SKM-1 (cell line): Measurements from ENCODE around the gene ZNF763.
"Not testable (repeated sequence)": the region's sequence is repeated elsewhere in the genome, so short reads cannot be mapped to it uniquely, and the experiment has no call there.

ENCODE experiments used
- DNase-seq: peaks from one replicate; lab custom pipeline; 2025; ENCODE audit not compliant: unreplicated experiment; lab: John Stamatoyannopoulos, UW

The ZNF763 gene

GRCh38 chr19:11971041-11971440, 6.2 kb downstream of the ZNF763 start:
- peak; percentile 6 for DNase-seq

DNA sequence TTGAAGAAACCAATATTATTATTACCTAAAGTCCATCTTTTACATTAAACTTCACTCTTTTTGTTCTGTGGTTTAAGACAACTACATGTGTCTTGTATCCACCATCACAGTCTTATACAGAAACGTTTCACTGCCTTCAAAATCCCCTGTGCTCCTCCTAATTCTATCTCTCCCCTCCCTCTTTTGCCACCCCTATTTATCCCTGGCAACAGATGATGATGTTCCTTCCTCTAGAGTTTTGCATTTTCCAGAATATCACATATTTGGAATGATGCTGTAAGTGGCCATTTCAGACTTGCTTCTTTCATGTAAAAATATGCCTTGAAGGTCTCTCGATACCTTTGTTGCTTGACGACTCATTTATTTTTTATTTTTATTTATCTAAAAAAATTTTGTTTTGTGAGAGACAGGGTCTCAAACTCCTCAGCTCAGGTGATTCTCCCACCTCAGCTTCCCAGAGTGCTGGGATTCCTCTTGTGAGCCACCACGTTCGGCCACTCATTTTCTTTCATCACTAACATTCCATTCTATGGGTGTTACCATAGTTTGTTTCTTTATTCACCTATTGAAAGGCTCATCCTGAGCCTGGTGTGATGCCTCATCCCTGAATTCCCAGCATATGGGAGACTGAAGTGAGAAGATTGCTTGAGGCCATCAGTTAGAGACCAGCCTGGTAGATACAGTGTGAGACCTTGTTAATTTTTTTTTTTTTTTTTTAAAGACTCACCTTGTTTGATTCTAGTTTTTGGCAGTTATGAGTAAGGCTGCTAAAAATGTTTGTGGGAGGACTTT, 8.4 kb downstream of the ZNF763 start:
- no peak for DNase-seq

- no peak for DNase-seq
Observed at GRCh38 chr19:11978492-11979100, 13.8 kb downstream of the ZNF763 start.

DNA sequence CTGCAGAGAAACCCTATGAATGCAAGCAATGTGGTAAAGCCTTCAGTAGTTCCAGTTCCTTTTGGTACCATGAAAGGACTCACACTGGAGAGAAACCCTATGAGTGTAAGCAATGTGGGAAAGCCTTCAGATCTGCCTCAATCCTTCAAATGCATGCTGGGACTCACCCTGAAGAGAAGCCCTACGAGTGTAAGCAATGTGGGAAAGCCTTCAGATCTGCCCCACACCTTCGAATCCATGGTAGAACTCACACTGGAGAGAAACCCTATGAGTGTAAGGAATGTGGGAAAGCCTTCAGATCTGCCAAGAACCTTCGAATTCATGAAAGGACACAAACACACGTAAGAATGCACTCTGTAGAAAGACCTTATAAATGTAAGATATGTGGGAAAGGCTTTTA, 14.7 kb downstream of the ZNF763 start:
- no peak for DNase-seq

GRCh38 chr19:11982526-11982925, 17.7 kb downstream of the ZNF763 start:
- DNase-seq: no peak

DNA sequence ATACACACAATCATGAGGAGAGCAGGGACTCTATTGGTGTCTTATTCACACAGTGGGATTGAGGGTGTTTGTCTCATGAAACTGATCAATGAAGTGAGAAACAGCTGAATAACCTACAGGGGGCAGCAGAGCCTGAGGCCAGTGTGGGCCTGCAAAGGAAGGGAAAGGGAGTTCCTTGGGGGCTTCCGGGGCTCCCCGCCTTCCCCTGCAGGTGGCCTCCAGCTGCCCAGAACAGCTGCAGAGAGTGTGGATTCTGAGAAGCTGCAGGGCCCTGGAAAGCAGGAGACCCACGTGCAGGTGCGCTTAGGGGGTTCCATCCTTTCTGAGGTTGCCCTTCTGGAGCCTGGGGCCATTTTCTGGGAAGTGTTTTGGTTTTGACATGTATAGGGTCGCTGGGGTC, 20.1 kb downstream of the ZNF763 start:
- DNase-seq: no peak

GRCh38 chr19:11986754-11987153, 21.9 kb downstream of the ZNF763 start:
- DNase-seq: no peak

DNA sequence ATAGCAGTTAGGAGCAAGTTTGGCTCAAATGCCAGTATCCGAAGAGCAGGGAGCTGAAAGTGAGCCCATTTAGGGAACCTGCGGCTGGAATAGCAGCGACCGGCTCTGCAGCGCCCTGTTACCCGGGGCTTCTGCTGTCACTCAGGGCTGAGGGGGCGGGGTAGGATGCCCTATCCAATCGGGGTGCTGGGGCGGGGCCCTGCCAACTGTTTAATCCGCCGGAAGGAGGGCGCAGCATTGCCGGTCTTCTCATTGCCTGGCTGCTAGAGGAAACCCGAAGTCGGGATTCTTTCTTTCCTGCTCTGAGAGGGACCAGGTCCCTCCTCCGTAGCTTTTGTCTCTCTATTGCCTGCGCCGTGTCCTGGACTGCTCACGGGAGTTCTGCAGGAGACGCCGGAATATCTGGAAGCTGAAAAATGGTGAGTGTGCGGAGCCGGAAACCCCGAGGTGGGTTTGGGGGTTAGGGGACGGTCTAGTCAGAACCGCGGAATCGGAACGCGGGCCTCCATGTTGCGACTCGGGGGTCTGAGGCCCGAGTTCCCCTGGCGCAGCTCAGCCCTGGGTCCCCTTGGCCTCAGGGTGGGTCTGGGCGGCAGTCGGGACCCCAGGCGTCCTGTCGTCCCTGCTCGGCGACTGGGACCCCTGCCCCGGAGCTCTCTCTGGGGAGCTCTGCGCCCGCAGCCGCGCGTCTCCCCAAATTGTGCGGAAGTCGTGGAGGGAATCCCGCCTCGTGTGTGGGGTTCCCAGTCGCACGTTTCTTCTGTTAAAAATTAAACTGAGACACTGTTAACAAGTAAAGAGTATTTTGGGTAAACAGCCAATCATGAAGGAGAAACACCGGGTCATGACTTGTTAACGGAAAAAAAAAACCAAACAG, 22.8 kb downstream of the ZNF763 start:
- DNase-seq: peak; percentile 95

GRCh38 chr19:11989112-11989456, 24.2 kb downstream of the ZNF763 start:
- DNase-seq: no peak

DNA sequence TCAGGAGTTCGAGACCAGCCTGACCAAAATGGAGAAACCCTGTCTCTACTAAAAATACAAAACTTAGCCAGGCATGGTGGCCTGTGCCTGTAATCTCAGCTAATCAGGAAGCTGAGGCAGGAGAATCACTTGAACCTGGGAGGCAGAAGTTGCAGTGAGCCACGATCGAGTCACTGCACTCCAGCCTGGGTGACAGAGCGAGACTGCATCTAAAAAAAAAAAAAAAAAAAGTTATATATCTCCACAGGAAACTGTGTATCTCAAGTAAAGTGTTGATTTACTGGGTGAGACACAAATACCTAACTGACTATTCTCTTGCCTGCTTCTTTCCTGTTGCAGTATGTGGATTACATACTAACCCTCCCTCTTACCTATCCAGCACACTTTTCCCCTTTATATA, 27.1 kb downstream of the ZNF763 start:
- DNase-seq: not testable (repeated sequence)

GRCh38 chr19:11995174-11995573, 30.3 kb downstream of the ZNF763 start:
- no peak for DNase-seq

- no peak for DNase-seq
Observed at GRCh38 chr19:12000152-12000981, 35.5 kb downstream of the ZNF763 start.

GRCh38 chr19:12015015-12015752, 50.3 kb downstream of the ZNF763 start:
- DNase-seq: no peak

GRCh38 chr19:12015753-12016116, 50.9 kb downstream of the ZNF763 start:
- no peak for DNase-seq
